Endothelial cell (in vitro differentiated cells): ENCODE results near the gene BAZ2B. TPM values are rescaled to one million over a fixed set of nuclear protein-coding genes. Genes with fewer than 3 reads are reported as not detected.

Source experiments
- DNase-seq: peaks from one replicate; pipeline ENCODE4 v3.0.0; 2021; ENCODE audit warnings: low spot score
- H3K27ac Mint-ChIP-seq: one replicate; pipeline ENCODE4 v1.8.0; 2021; ENCODE audit warnings: mixed read lengths, inconsistent platforms; ENCODE audit not compliant: unreplicated experiment
- H3K27me3 Mint-ChIP-seq: one replicate; pipeline ENCODE4 v1.8.0; 2021; ENCODE audit warnings: mild to moderate bottlenecking, moderate library complexity, mixed read lengths, inconsistent platforms; ENCODE audit not compliant: unreplicated experiment
- H3K36me3 Mint-ChIP-seq: one replicate; pipeline ENCODE4 v1.8.0; 2021; ENCODE audit warnings: mild to moderate bottlenecking, low read depth, mixed read lengths, inconsistent platforms; ENCODE audit not compliant: unreplicated experiment
- H3K4me1 Mint-ChIP-seq: one replicate; pipeline ENCODE4 v1.8.0; 2021; ENCODE audit warnings: mild to moderate bottlenecking, mixed read lengths, inconsistent platforms; ENCODE audit not compliant: unreplicated experiment
- H3K4me3 Mint-ChIP-seq: one replicate; pipeline ENCODE4 v1.8.0; 2021; ENCODE audit warnings: mild to moderate bottlenecking, mixed read lengths, inconsistent platforms; ENCODE audit not compliant: unreplicated experiment
- H3K9me3 Mint-ChIP-seq: one replicate; pipeline ENCODE4 v1.8.0; 2021; ENCODE audit warnings: mixed read lengths, inconsistent platforms; ENCODE audit not compliant: unreplicated experiment
- total RNA-seq: library from RNA; stranded (reverse); fragmentation: NEBNext Ultra II Directional; extraction: Animal tissue kit (Norgen Biotek cat#: 25700); gene quantifications from one replicate; pipeline ENCODE4 v1.2.1, GENCODE V29; 2021; ENCODE audit not compliant: unreplicated experiment
- TF ChIP-seq, protein P1 (sequence below): fragments of 200-600 bp; sonication (generic); IDR thresholded peaks from one replicate; pipeline ENCODE4 v1.5.0; 2021; ENCODE audit warnings: antibody characterized with exemption; ENCODE audit not compliant: unreplicated experiment

The BAZ2B gene
- total RNA-seq, 1 donor from 2014 or later = 100 TPM

GRCh38 chr2:159651884-159652283 is 35.5 kb upstream of the BAZ2B start:
- Mint-ChIP-seq H3K27ac (no peak overlapping the region), H3K9me3 (no peaks in the 10 kb centered on the region), H3K27me3 (no peaks in the 10 kb centered on the region), H3K4me3 (no peak overlapping the region), H3K36me3 (peaks cover 9% of the 10 kb centered on the region), H3K4me1 (no peaks in the 10 kb centered on the region)
- TF ChIP-seq, protein P1, sequence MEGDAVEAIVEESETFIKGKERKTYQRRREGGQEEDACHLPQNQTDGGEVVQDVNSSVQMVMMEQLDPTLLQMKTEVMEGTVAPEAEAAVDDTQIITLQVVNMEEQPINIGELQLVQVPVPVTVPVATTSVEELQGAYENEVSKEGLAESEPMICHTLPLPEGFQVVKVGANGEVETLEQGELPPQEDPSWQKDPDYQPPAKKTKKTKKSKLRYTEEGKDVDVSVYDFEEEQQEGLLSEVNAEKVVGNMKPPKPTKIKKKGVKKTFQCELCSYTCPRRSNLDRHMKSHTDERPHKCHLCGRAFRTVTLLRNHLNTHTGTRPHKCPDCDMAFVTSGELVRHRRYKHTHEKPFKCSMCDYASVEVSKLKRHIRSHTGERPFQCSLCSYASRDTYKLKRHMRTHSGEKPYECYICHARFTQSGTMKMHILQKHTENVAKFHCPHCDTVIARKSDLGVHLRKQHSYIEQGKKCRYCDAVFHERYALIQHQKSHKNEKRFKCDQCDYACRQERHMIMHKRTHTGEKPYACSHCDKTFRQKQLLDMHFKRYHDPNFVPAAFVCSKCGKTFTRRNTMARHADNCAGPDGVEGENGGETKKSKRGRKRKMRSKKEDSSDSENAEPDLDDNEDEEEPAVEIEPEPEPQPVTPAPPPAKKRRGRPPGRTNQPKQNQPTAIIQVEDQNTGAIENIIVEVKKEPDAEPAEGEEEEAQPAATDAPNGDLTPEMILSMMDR = no peak
- no peak for DNase-seq

DNA sequence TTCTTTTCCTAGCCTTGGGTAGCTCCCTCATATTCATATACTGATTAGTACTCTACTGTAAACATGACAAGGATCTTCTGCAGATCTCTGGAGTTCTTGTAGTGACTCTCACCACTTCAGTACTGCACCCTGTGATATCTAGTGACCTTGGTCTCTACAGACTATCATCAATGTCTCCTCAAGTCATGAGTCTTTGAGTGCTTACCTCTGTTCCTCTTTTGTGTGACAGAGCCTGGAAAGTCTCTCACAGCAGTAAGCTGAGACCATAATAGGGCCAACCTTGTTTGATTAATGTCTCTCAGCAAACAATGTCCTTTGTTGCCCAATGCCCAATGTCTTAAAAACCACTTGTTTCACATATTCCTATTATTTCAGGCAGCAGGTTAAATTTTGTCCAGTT is 34.2 kb upstream of the BAZ2B start:
- TF ChIP-seq, protein P1 = no peak
- no peaks in the 10 kb centered on the region for H3K9me3 Mint-ChIP-seq
- no peaks in the 10 kb centered on the region for H3K27me3 Mint-ChIP-seq
- H3K4me1 Mint-ChIP-seq = no peaks in the 10 kb centered on the region
- peaks cover 11% of the 10 kb centered on the region for H3K36me3 Mint-ChIP-seq
- DNase-seq = no peak
- H3K27ac Mint-ChIP-seq = no peak overlapping the region
- H3K4me3 Mint-ChIP-seq = no peak overlapping the region

- Mint-ChIP-seq H3K27me3 (no peaks in the 10 kb centered on the region), H3K4me3 (no peak overlapping the region), H3K4me1 (no peaks in the 10 kb centered on the region), H3K9me3 (no peaks in the 10 kb centered on the region), H3K36me3 (peaks cover 16% of the 10 kb centered on the region), H3K27ac (no peak overlapping the region)
- DNase-seq = no peak
- TF ChIP-seq, protein P1 = no peak
Measured at GRCh38 chr2:159648643-159649042, 32.3 kb upstream of the BAZ2B start.

DNA sequence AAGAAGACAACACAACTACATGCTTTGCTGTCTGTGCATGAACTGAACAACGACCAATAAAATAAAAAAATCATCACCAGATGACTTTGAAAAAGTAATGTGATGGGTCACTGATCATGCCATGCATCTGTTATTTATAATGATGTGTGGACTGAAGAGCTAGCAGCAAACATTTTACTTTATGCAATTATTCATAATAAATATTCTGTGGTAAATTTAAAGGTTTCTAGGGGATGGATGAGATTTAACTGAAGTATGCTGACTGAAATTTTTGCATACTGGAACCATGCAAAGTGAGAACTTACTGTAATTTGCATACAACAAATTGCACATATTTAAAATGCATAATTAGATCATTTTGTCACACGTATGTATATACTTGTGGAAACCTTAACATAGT is 31.3 kb upstream of the BAZ2B start:
- no peak for DNase-seq
- Mint-ChIP-seq H3K4me3 (no peak overlapping the region), H3K9me3 (no peaks in the 10 kb centered on the region), H3K27me3 (no peaks in the 10 kb centered on the region), H3K36me3 (peaks cover 16% of the 10 kb centered on the region), H3K4me1 (no peaks in the 10 kb centered on the region), H3K27ac (no peak overlapping the region)
- TF ChIP-seq, protein P1 = no peak

- no peak overlapping the region for H3K4me3 Mint-ChIP-seq
- no peaks in the 10 kb centered on the region for H3K4me1 Mint-ChIP-seq
- no peaks in the 10 kb centered on the region for H3K27me3 Mint-ChIP-seq
- H3K27ac Mint-ChIP-seq = no peak overlapping the region
- H3K36me3 Mint-ChIP-seq = peaks cover 4% of the 10 kb centered on the region
- TF ChIP-seq, protein P1 = no peak
- DNase-seq = no peak
- H3K9me3 Mint-ChIP-seq = no peaks in the 10 kb centered on the region
Measured at GRCh38 chr2:159640176-159640575, 23.8 kb upstream of the BAZ2B start.
